Glomerular visceral epithelial cell (primary cell): ENCODE data around the gene EXOC7.

Experiments
- DNase-seq: peaks from one replicate; pipeline ENCODE4 v3.0.0-alpha.2; 2016; ENCODE audit errors: extremely low spot score

Gene EXOC7

GRCh38 chr17:76122431-76123190 lies 19.0 kb upstream of the EXOC7 start:
- no peak for DNase-seq

- DNase-seq = no peak
Measured at GRCh38 chr17:76121932-76122430, 18.4 kb upstream of the EXOC7 start.

GRCh38 chr17:76120658-76121008 lies 17.0 kb upstream of the EXOC7 start:
- no peak for DNase-seq

GRCh38 chr17:76119409-76120371 lies 16.1 kb upstream of the EXOC7 start:
- DNase-seq = no peak

GRCh38 chr17:76115138-76115754 lies 11.7 kb upstream of the EXOC7 start:
- DNase-seq = no peak

GRCh38 chr17:76111956-76112355 lies 8.4 kb upstream of the EXOC7 start:
- no peak for DNase-seq

GRCh38 chr17:76107509-76107908 lies 3.9 kb upstream of the EXOC7 start:
- DNase-seq = peak; percentile 19

- no peak for DNase-seq
Measured at GRCh38 chr17:76106703-76107102, 3.1 kb upstream of the EXOC7 start.

- no peak for DNase-seq
Measured at GRCh38 chr17:76104896-76105231, 1.3 kb upstream of the EXOC7 start.

- DNase-seq = no peak
Measured at GRCh38 chr17:76104140-76104895, 731 bp upstream of the EXOC7 start.

- no peak for DNase-seq
Measured at GRCh38 chr17:76102944-76103273, 678 bp downstream of the EXOC7 start.

GRCh38 chr17:76097716-76098295 lies 5.8 kb downstream of the EXOC7 start:
- DNase-seq = no peak

- DNase-seq = no peak
Measured at GRCh38 chr17:76095943-76096342, 7.6 kb downstream of the EXOC7 start.

GRCh38 chr17:76094046-76094445 lies 9.5 kb downstream of the EXOC7 start:
- DNase-seq = no peak

GRCh38 chr17:76092526-76093413 lies 10.8 kb downstream of the EXOC7 start:
- DNase-seq = no peak

GRCh38 chr17:76091526-76092286 lies 11.9 kb downstream of the EXOC7 start:
- no peak for DNase-seq

GRCh38 chr17:76090517-76091129 lies 13.0 kb downstream of the EXOC7 start:
- DNase-seq = no peak

- DNase-seq = no peak
Measured at GRCh38 chr17:76089680-76090516, 13.7 kb downstream of the EXOC7 start.
